GM12865 (cell line): ENCODE results near the gene SORBS1.
A peak's percentile ranks its signal among the peaks of the same experiment; 100 is the strongest.

Experiments used
- DNase-seq: peaks from one replicate; pipeline ENCODE4 v3.0.0; 2010; ENCODE audit warnings: low read depth
- H3K4me3 ChIP-seq: 2 replicates; pipeline ENCODE4 v1.5.1; 2011; ENCODE audit warnings: mild to moderate bottlenecking, low read depth, low read length, control low read depth
- TF ChIP-seq, protein P1 (sequence below): IDR thresholded peaks from 2 replicates; pipeline ENCODE4 v1.5.1; 2011; ENCODE audit warnings: low read length, control low read depth, low read depth, inconsistent platforms; ENCODE audit not compliant: insufficient read depth; ENCODE audit errors: missing control alignments

Gene SORBS1

DNA sequence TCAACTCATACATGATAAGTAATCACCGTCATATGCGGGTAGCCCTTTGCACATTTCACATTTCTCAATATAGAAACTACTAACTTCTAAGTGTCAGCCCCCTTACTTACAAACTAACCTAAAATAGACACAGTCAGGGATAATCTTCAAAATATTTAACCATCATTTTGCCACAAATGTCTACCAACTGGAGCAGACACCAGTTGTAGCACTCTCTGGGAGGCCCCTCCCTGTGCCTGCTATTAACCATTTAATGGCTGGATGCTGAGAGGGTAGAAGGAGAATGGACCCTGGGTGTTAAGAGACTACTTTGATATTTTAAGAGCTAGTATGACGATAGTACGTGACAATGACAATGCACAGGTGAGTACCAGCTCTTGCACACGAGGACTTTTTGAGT is 116.4 kb downstream of the SORBS1 start:
- no peak overlapping the region for H3K4me3 ChIP-seq
- DNase-seq = no peak
- TF ChIP-seq, protein P1, sequence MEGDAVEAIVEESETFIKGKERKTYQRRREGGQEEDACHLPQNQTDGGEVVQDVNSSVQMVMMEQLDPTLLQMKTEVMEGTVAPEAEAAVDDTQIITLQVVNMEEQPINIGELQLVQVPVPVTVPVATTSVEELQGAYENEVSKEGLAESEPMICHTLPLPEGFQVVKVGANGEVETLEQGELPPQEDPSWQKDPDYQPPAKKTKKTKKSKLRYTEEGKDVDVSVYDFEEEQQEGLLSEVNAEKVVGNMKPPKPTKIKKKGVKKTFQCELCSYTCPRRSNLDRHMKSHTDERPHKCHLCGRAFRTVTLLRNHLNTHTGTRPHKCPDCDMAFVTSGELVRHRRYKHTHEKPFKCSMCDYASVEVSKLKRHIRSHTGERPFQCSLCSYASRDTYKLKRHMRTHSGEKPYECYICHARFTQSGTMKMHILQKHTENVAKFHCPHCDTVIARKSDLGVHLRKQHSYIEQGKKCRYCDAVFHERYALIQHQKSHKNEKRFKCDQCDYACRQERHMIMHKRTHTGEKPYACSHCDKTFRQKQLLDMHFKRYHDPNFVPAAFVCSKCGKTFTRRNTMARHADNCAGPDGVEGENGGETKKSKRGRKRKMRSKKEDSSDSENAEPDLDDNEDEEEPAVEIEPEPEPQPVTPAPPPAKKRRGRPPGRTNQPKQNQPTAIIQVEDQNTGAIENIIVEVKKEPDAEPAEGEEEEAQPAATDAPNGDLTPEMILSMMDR = no peak

- TF ChIP-seq, protein P1 = no peak
- no peak for DNase-seq
- H3K4me3 ChIP-seq = no peak overlapping the region
Measured at GRCh38 chr10:95443636-95444035, 117.5 kb downstream of the SORBS1 start.

- DNase-seq = no peak
- TF ChIP-seq, protein P1 = no peak
- no peak overlapping the region for H3K4me3 ChIP-seq
Measured at GRCh38 chr10:95442341-95442740, 118.8 kb downstream of the SORBS1 start.

DNA sequence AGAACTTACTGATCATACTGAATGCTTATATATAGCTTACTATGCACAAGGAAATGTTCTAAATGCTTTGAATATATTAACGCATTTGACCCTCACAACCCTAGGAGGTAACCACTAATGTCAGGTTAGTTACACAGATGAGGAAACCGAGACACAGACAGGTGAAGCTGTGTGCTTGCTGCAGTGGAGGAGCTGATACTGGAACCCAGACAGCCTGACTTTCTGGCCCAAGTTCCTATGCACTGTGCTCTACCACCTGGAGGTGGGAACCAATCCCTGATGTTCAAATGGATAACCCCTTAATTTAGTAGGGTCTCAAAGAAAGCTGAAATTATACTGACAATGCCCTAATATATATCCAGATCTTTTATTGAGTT is 119.6 kb downstream of the SORBS1 start:
- peak; percentile 17 for DNase-seq
- TF ChIP-seq, protein P1 = no peak
- H3K4me3 ChIP-seq = no peak overlapping the region

GRCh38 chr10:95440756-95441546 is 120.2 kb downstream of the SORBS1 start:
- TF ChIP-seq, protein P1 = no peak
- DNase-seq = peak; percentile 73
- no peak overlapping the region for H3K4me3 ChIP-seq

- TF ChIP-seq, protein P1 = no peak
- H3K4me3 ChIP-seq = no peak overlapping the region
Measured at GRCh38 chr10:95440038-95440725, 121.0 kb downstream of the SORBS1 start.

GRCh38 chr10:95438781-95439180 is 122.4 kb downstream of the SORBS1 start:
- no peak for DNase-seq
- no peak overlapping the region for H3K4me3 ChIP-seq
- TF ChIP-seq, protein P1 = no peak

More at GRCh38 chr10:95440038-95440725, 121.0 kb downstream of the SORBS1 start:
- DNase-seq = no peak
